Right ventricle myocardium inferior (tissue), 1 donor: Measurements from ENCODE around the gene PHF21A. TPM values are rescaled to one million over a fixed set of nuclear protein-coding genes. Genes with fewer than 3 reads are reported as not detected.

Experiments
- ATAC-seq: fragments of 200-7000 bp; cut with Tn5 transposase; one replicate; pipeline ENCODE4 v1.9.1; 2020; ENCODE audit warnings: mild to moderate bottlenecking, moderate library complexity
- DNase-seq: peaks from one replicate; pipeline ENCODE4 v3.0.0; 2021; ENCODE audit errors: missing footprints
- intact Hi-C: fragments of 100-400 bp; cut with DNase I; formaldehyde crosslinking; loops from one replicate; pipeline ENCODE4 v1.11.0; 2022
- total RNA-seq: library from RNA; stranded (reverse); fragmentation: NEBNext Ultra II Directional; extraction: Animal tissue kit (Norgen Biotek cat#: 25700); gene quantifications from one replicate; pipeline ENCODE4 v1.2.1, GENCODE V29; 2021
- donor health status: DM: no; HTN: yes; CAD: no; lungs with severe emphysema.

The PHF21A gene
- total RNA-seq, 1 donor from 2014 or later = 35.4 TPM

DNA sequence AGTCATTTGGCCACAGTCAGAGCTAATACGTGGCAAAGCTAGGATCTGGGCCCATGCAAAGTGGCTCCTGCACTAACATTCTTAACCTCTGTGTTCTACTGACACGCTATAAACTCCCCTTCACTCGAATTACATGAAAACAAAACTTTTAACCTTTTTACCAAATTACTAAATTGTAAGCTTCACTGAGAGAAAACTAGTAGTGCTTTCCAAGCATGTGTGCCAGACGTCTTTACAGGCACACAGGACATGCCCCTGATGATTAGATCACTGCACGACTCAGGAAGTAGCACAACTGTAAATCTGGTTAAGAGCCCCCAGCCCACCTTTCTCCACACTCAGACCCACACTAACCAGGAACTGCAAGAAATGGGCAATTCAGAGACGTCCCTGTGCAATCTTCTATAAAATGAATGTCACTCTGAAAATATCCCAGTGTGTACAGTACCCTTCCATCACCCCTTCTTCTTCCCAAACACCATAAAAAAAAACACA lies 16.1 kb downstream of the PHF21A start:
- ATAC-seq (no peak), DNase-seq (no peak)
- intact Hi-C loops = no loop called here

DNA sequence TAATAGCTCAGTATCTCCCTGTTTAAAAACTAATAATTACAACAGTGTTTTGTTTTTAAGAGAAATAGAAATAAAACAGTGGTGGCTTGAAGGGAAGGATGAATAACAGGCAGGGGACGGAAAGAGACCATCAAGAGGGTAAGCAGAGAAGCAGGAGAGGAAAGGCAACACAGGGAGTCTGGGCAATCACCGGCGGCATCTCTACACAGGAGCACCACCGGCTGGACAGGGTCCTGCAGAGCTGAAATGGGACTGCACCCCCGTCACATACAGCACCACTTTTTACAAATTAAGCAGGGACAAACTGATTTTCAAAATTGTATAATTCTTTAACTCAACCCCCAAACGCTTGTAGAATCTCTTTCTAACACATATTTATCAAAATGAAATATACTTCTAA lies 18.4 kb downstream of the PHF21A start:
- intact Hi-C loops = no loop called here
- ATAC-seq (no peak), DNase-seq (no peak)

DNA sequence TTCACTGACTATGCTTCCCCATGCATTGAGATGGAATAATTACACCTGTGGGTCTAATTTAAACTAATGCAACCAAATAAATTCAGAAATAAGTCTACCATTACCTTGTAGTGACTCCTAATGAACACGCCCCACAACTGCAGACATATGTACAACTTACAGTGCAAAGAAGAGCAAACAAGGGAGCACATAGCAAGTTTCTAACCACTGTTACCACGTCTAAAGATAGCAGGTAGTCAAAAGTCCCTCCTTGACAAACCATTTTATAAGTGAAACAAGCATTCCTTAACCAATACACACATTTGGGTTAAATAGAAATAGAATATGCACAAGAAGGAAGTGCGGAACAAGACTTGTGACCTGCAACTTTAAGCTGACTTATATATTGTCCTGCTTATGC lies 20.6 kb downstream of the PHF21A start:
- ATAC-seq (no peak), DNase-seq (no peak)
- intact Hi-C loops = no loop called here

DNA sequence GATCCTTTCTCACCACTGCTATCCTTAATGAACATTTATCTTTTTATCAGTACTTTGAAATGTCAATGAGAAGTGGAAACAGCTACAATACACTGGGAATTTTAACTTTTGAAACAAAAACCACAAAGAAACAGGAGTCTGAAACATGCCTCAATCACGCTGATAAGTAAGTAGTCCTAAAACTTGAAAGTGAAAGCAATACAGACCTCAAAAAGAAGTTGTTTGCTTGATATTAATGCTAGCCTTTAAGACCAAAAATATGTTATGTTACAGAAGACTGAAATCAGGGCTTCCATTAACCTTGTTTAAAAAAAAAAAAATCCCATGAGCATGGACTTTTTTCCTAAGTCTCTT lies 21.3 kb downstream of the PHF21A start:
- intact Hi-C loops = no loop called here
- DNase-seq = no peak
- no peak for ATAC-seq

DNA sequence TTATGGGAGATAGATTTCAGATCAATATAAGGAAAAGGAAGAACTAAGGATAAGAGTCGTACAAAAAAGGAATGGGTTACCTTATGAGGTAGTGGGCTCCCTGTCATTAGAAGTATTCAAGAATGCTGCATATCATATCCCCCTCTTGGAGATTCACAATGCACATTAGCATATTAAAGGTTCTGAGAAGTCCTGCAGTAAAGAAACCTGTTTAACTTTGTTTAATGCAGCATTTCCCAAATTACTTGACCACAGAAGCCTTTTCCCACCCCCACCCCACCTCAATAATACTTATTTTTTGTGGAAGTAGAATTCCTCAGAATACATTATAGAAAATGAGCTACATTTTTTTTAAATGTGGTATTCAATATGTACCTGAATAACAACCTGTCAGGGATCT lies 30.9 kb downstream of the PHF21A start:
- DNase-seq (no peak), ATAC-seq (no peak)
- intact Hi-C loops = no loop called here

DNA sequence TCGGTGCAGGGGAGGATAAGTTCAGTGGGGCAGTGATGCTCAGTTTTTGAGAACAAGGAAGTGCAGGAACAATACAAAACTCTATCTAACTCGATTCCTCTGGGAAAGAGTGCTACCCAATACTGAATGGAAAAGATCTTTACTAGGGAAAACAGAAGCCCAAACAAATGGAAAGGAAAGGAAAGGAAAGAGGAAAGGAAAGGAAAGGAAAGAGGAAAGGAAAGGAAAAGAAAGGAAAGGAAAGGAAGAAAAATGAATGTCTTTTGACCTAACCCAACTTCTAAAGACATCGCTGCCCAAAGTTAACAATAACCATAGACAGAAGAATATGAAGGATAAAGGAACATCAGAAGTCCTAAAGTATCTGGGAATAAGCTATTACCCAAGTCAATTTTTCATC lies 41.6 kb downstream of the PHF21A start:
- intact Hi-C loops = no loop called here
- DNase-seq (no peak), ATAC-seq (no peak)

DNA sequence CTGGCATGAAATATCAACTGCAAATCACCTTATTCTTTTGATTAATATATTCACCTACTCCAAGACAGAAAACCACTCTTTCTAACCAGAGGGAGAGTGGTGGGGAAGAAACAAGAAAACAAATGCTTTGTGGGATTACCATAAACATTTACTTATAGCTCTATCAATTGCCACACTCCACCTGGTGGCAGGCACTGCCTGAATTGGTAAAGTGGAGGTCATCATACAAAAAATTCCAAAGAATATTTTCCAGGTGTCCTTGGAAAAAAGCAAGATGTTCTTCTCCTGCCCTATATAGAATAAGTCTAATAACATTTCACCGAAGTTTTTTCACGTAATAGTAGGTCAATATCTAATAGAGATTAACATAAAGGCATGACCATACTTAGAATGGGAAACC lies 45.3 kb downstream of the PHF21A start:
- DNase-seq (no peak), ATAC-seq (no peak)
- intact Hi-C loops = no loop called here

DNA sequence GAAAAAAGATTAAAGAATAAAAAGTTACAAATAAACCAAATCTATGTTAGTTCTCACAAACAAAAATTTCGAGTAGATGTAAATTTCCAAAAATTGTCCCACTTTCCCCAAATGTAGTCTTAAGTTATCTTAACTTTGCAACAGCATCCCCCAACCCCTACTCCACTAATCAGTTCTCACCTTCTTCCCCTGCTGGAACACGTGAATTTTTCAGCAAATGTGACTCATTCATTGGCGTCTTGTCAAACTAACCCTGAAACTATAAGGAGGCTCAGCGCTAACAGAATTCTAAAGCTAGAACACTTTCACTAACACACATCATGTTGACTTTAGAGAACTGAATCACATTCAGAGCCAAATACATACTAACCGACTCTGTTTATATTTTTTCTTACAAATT lies 46.1 kb downstream of the PHF21A start:
- intact Hi-C loops = no loop called here
- DNase-seq (no peak), ATAC-seq (no peak)

DNA sequence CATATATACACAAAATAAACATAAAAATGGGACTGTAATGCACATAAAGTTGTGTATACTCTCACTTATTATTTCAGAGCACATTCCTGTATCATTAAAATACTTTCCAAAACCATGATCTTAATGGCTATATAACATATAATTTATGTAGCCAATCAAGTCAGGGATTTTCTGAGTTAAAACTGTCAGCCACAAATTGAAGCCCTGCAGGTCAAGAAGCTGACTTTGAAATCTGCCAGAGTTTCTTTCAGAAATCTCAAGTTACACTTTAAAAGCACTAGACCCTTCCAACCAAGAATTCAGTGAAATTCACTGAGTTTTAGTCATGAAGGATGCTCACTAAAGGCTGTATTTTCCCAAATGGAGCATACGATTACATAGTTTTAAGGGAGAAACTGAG lies 47.6 kb downstream of the PHF21A start:
- intact Hi-C loops = loop anchor here (5.0 kb wide), 1 partner anchor 49 kb away; the partner anchor contains the start of gene PHF21A
- no peak for DNase-seq

DNA sequence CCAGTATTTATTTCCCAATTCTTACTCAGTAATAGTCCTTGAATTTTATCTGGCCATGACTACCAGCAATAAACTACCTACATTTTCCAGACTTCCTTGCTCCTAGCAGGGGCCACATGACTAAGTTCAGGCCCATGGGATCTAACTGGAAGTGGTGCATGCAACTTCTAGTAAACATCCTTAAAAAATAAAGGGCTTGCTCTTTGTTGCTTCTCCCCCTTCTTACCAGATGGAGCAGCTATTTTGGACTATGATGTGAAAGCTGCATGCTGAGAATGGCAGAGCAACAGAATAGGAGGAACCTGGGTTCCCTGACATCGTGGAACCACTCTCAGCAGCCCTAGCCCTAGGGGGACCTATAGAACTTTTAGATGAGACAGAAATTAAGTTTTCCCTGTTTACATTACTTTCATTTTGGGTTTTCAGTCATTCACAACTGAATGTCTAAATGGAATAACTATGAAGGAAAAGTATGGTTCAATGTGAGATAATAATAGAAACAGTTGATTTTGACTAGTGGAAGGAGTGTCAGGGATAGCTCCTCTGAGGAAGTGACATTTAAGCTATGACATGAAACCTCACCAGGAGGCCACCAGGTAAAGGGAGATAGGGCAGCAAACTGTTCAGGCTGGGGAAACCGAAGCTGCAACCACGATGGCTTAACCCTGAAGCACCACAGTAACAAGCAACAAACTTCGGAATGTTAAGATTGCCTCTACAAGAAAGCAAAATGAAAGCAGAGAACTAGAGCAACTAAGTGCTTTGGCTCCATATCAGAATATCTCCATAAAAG lies 48.9 kb downstream of the PHF21A start:
- DNase-seq (no peak), ATAC-seq (peak; percentile 63)
- intact Hi-C loops = loop anchor here (5.0 kb wide), 1 partner anchor 50 kb away; the partner anchor contains the start of gene PHF21A

More for the DNA sequence above, 47.6 kb downstream of the PHF21A start:
- no peak for ATAC-seq

DNA sequence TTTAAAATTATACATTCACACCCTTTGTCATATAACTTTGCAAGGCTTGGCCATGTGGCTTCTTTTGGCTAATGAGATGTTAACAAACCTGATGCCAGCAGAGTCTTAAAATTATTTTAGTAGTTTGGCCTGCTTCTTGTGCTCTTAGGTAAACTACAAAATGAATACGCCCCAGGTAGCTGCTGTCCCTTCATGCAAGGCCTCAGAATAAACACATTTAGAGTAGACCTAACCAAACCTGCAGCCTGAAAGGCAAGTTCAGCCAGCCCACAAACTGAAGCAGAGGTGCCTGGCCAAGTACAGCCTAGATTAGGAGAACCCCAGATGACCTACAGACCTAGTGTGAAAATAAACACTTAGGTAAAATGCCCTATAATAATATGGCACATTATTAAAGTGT lies 50.2 kb downstream of the PHF21A start:
- ATAC-seq (no peak), DNase-seq (no peak)
- intact Hi-C loops = loop anchor here (5.0 kb wide), 1 partner anchor 51 kb away; the partner anchor contains the start of gene PHF21A

DNA sequence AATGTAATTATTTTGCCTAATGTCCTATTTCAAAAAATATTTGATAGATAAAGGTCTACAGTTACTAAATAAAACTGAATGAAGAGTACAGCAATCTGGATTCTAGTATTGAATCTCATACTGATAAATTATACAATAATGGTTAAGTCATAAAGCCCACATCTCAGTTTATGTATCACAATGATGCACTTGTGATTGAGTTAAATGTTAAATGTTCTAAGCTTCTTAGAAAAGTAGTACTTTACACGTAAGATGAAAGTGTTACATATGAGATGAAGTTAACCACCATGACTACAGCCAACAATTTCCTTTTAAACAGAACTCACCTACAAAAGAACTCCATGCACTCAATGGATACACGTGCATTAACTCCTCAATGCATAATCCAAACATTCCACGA lies 51.7 kb downstream of the PHF21A start:
- ATAC-seq (no peak), DNase-seq (no peak)
- intact Hi-C loops = no loop called here

DNA sequence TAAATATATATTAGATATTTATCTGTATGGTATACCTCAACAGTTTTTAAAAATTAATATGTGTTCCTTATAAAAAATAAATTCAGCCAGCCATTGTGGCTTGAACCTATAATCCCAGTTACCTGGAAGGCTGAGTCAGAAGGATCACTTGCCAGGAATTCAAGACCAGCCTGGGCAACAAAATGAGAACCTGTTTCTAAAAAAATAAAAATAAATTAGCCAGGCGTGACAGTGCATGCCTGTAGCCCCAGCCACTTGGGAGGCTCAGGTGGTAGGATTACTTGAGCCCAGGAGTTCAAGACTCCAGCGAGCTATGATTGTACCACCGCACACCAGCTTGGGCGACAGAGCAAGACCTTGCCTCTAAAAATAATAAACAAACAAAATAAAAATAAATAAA lies 54.9 kb downstream of the PHF21A start:
- intact Hi-C loops = no loop called here
- ATAC-seq (no peak), DNase-seq (no peak)

DNA sequence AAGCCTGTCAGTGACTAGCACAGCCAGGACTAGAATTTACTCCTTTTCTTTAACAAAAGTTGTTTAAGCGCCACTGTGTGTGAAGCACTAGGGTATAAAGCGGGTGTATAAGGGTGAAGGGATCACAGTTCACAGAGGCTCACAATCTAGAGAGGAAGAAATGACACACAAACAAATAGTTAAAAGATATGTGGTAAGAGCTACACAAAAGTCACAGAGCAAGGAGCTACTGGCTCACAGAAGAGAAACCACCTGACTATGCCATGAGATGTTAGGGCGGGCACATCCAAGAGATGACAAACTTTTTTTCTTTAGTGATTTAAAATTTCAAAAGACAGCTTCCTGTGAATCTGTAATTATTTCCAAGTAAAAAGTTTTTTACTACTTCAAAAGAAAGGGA lies 55.6 kb downstream of the PHF21A start:
- DNase-seq (no peak), ATAC-seq (no peak)
- intact Hi-C loops = no loop called here

DNA sequence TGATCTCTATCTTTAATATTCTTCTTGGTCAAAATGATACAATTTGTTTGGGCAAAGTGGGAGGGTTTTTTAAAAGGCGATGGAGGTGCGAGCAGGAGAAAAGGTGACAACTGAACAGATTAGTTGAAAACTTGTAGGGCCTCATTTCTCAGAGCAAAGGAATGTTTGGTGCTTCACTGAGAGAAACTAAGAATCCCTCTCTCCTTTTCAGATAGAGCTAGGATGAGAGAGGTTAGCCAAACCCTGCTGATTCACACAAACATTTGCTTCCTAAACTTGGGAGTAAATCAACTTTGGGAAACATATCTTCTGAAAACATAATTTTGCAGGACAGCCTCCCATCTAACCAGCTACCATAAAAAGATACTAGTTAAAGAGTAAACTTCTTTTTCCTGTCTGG lies 57.0 kb downstream of the PHF21A start:
- ATAC-seq (no peak), DNase-seq (no peak)
- intact Hi-C loops = no loop called here

DNA sequence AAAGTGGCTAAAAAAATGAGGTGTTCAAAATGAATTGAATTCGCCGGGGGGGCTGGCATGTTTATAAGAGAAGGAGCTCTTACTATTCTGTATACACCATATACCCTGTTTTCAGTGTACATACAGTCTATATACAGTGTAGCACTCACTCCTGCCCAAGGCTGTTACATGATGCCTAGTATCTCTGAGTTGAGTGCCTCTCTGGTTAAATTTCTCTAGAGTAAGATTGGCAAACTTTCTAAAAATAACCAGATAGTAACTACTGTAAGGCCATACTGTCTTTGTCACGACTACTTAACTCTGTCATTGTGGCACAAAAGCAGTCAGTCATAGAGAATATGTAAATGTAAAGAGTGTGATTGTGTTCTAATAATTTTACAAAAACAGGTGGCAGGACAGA lies 58.1 kb downstream of the PHF21A start:
- DNase-seq (no peak), ATAC-seq (peak; percentile 31)
- intact Hi-C loops = no loop called here

DNA sequence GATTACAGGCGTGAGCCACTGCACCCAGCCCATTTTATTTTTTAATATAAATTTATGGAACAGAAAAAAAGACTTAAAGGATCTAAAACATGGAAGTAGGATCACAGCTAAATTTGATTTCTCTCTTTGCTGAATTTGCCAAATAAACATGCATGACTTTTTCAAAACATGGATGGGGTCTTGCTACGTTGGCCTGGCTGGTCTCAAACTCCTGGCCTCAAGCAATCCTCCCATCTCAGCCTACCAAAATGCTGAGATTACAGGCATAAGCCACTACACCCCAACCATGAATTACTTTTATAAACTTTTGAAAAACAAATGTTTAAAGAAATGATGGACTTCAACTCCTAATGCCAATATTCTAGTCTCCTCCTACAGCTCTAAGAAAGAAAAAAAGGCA lies 61.2 kb downstream of the PHF21A start:
- DNase-seq (no peak), ATAC-seq (no peak)
- intact Hi-C loops = no loop called here

DNA sequence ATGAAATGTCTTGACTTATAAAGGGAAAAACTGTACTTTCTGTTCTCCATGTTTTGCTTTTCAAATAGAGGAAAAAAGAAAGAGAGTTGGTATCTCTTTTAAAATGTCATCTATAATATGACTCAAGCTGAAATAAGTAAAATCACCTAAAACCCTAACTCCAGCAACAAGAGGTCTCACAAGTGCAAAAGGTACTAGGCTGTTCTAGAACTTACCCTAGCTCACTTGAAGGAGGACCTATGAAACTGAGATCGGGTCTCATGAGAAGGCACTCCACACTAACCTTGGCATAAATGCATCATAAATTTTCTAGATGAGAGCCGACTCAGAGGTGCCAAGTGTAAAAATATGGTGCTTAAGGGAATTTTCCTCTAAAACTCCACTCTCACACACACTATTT lies 63.8 kb downstream of the PHF21A start:
- ATAC-seq = no peak
- intact Hi-C loops = no loop called here
- no peak for DNase-seq

DNA sequence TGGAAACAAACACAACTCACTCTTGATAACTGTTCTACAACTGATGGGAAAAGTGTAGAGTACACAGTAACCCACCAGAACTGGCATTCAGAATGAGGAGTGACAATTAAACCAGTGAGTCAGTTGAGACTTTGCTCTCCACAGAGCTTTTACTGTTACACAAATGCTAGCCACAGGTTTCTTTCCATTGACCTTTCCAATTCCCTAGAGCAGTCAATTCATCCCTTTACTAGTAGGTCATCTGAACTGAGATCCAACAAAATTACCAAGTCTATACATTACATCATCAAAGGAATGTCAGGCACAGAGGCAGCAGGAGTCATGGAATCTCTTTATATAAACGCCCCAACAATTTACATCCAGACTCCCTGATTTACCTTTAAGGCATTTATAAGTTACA lies 65.9 kb downstream of the PHF21A start:
- intact Hi-C loops = no loop called here
- DNase-seq (no peak), ATAC-seq (no peak)

DNA sequence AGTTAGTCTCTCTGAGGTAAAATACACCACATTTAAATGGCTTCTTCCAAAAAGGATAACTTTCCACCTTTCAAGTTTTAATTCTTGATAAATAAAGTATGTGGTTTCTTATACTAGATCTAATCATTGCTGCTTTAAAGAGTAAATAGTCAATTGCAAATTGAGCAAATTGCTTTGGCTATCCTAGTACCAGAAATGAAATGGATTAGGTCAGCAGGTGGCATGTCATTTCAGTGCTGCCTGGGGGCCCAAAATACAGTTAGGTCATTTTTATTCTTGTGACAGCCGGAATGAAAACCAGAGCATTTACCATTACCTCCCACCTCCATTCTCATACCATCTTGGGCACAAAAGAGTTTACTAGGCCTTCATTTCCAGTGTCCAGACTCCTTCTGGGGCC lies 70.2 kb downstream of the PHF21A start:
- intact Hi-C loops = no loop called here
- DNase-seq (no peak), ATAC-seq (no peak)

DNA sequence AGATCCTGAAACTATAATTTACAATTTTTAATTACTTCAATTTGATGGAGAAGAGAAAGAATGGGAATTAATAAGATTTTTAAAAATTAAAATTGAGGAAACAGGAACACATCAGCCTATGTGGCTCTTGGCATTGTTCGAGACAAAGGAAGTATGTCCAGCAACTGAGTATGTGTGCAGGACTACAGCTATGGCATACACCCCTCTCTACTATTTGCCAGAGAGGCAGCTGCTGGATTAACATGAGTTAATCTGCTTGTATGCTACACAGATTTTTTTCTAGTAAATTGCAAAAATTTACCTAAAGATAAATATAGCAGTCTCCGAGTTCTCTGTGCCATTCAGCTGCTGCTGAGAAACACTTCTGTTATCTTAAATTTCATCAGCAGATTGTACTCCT lies 70.6 kb downstream of the PHF21A start:
- no peak for ATAC-seq
- intact Hi-C loops = no loop called here
- no peak for DNase-seq
